ENCODE results near the gene PTPRU.
"Not testable (repeated sequence)": the region's sequence is repeated elsewhere in the genome, so short reads cannot be mapped to it uniquely, and the experiment has no call there.

PTPRU gene

DNA sequence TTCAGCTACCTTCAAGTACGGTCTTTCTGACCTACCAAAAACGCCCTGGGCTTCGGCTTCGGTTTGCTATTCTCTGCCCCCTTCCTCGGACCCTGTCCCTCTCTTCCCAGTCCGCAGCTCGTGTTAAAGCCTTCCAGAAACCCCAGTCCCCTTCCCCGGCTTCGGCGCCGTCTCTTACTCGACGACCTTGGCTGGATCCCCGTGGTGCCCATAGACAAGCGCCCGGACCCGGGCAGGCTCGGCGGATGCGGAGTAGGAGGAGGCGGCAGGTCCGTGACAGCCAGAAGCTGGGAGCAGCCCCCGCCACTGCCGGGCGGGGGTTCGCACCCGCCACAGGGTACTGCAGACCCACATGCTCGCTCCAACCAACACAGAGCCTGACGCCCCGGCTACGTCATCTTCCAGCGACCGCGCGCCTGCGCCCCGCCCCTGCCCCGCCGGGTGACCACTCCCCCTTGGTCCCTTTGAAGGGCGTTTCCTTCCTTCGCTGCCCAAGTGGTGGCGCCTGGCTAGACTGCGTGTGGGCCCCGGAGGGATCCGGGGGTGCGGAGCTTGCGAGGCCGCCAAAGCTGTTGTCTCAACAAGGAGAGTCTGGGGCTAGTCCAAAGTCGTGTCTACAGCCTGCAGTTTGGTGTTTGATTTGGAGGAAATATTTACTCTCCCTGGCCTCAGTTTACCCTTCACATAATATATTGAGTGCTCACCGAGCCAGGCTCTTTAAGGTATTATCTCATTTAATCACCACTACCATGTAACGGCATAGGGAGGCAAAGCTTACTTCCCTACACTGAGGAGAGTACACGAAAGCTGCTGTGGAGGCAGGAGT, 5.6 kb upstream of the PTPRU start, which contains the start of gene MECR:
TSS of gene MECR (minus strand) at position 382 of the 826 bp plus-strand sequence. CDS start at position 354, 28 bp downstream.
- TF ChIP-seq, protein P1, sequence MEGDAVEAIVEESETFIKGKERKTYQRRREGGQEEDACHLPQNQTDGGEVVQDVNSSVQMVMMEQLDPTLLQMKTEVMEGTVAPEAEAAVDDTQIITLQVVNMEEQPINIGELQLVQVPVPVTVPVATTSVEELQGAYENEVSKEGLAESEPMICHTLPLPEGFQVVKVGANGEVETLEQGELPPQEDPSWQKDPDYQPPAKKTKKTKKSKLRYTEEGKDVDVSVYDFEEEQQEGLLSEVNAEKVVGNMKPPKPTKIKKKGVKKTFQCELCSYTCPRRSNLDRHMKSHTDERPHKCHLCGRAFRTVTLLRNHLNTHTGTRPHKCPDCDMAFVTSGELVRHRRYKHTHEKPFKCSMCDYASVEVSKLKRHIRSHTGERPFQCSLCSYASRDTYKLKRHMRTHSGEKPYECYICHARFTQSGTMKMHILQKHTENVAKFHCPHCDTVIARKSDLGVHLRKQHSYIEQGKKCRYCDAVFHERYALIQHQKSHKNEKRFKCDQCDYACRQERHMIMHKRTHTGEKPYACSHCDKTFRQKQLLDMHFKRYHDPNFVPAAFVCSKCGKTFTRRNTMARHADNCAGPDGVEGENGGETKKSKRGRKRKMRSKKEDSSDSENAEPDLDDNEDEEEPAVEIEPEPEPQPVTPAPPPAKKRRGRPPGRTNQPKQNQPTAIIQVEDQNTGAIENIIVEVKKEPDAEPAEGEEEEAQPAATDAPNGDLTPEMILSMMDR (IDR thresholded peaks at IDR 0.05; ENCODE audit: low read depth, low read length): peak; percentile 46
- H3K9me3 ChIP-seq (ENCODE audit: severe bottlenecking): no peaks in the 10 kb centered on the region
- peak within 1 kb of the TSS; percentile 96 for H3K4me3 ChIP-seq (ENCODE audit: low read depth, low read length)
- DNase-seq: peak; percentile 95
- H3K36me3 ChIP-seq: no peaks in the 10 kb centered on the region
- H3K27ac ChIP-seq: peak within 1 kb of the TSS; percentile 78
- no peaks in the 10 kb centered on the region for H3K27me3 ChIP-seq (ENCODE audit: insufficient read depth, low read depth, severe bottlenecking)

DNA sequence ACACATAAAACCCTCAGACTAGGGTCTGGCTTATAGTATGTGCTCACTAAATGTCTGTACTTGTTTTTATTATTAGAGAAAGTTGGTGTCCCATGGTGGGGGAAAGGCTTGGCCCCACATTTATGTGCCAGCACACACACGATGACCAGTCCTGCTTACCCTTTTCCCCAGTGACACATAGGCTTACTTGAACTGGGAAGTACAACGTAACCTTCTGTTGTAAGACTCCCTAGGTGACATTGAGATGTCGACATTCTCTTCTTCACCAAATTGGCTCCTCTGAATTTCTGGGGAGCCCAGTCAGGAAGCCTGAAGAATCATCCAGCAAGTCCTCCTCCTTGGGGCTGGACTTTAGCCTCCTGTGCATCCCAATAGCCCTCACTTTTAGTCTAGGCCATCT, 3.9 kb upstream of the PTPRU start:
- Histone ChIP-seq H3K27me3 (ENCODE audit: insufficient read depth, low read depth, severe bottlenecking) (no peaks in the 10 kb centered on the region), H3K4me3 (ENCODE audit: low read depth, low read length) (no peak overlapping the region), H3K36me3 (no peaks in the 10 kb centered on the region), H3K27ac (no peak overlapping the region), H3K9me3 (ENCODE audit: severe bottlenecking) (no peaks in the 10 kb centered on the region)
- TF ChIP-seq, protein P1 (IDR thresholded peaks at IDR 0.05; ENCODE audit: low read depth, low read length): no peak
- no peak for DNase-seq

DNA sequence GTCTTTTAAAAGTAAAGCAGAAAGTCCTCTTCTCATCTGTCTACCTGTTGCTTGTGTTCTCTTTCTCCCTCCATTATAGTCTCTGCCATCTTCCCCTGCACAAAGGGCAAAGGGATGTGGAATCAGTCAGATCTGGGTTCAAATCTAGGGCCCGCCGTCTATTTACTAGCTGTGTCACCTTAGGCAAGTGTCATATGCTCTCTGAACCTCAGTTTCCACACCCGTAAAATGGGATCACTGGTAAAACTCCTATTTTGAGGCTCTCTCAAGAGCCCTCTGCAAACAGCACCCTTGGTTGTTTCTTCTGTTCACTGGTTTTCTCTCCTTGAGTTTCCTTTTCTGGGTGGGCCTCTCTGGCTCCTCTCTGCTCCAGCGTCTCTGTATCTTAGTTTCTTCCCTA, 2.6 kb upstream of the PTPRU start:
- no peaks in the 10 kb centered on the region for H3K36me3 ChIP-seq
- no peak for DNase-seq
- TF ChIP-seq, protein P1 (IDR thresholded peaks at IDR 0.05; ENCODE audit: low read depth, low read length): no peak
- no peak overlapping the region for H3K4me3 ChIP-seq (ENCODE audit: low read depth, low read length)
- H3K9me3 ChIP-seq (ENCODE audit: severe bottlenecking): no peaks in the 10 kb centered on the region
- H3K27ac ChIP-seq: no peak overlapping the region
- no peaks in the 10 kb centered on the region for H3K27me3 ChIP-seq (ENCODE audit: insufficient read depth, low read depth, severe bottlenecking)

DNA sequence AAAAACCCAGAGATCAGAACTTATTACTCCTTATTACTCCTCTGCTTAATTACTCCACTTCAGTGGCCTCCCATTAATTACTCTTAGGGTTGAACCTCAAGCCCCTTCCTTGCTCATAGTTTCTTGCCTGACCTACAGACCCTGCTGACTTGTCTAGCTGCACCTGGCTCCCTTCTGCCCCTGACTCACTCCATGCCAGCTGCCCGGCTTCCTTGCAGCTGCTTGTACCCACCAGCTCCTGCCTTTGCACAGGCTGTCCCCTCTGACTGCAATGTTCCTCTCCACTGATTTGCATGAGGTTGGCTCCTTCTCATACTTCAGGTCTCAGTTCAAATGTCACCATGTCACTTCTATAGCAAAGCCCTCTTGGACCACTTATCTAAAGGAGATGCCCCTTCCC, 1.9 kb upstream of the PTPRU start:
- H3K36me3 ChIP-seq: no peaks in the 10 kb centered on the region
- DNase-seq: no peak
- no peak overlapping the region for H3K4me3 ChIP-seq (ENCODE audit: low read depth, low read length)
- no peaks in the 10 kb centered on the region for H3K9me3 ChIP-seq (ENCODE audit: severe bottlenecking)
- no peak overlapping the region for H3K27ac ChIP-seq
- no peaks in the 10 kb centered on the region for H3K27me3 ChIP-seq (ENCODE audit: insufficient read depth, low read depth, severe bottlenecking)
- TF ChIP-seq, protein P1 (IDR thresholded peaks at IDR 0.05; ENCODE audit: low read depth, low read length): no peak

DNA sequence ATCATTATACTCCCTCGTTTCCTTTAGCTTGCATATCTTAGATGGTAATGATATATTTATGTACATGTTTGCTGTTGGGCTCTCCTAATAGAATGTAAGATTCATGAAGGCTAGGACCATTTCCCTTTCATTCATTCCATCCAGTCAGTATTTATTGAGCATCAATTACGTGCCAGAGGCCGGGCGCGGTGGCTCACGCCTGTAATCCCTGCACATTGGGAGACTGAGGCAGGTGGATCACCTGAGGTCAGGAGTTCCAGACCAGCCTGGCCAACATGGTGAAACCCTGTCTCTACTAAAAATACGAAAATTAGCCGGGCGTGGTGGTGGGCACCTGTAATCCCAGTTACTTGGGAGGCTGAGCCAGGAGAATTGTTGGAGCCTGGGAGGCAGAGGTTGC, 1.4 kb upstream of the PTPRU start:
- H3K9me3 ChIP-seq (ENCODE audit: severe bottlenecking): not testable (repeated sequence)

DNA sequence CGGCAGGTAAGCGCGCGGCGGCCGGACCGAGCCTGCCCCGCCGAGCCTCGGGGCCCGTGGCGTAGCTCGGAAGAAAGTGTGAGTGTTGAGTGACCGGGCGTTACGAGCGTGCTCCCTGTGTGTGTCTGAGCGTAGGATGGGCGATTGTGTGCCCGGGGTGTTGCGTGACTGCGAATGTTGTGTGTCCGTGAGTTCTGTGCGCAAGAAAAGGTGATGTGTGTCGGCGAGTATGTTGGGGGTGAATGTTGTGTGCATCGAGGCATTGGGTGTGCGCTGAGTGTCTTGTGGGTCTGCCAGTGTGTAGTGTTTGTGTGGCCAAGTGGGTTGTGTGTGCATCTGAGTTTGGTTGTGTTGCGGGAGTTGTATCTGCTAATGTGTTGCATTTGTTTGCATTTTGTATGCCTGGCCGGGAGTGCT, 398 bp downstream of the PTPRU start:
- H3K27me3 ChIP-seq (ENCODE audit: insufficient read depth, low read depth, severe bottlenecking): no peaks in the 10 kb centered on the region
- no peaks in the 10 kb centered on the region for H3K36me3 ChIP-seq
- DNase-seq: no peak
- no peaks in the 10 kb centered on the region for H3K9me3 ChIP-seq (ENCODE audit: severe bottlenecking)
- peak overlapping the region; percentile 86 for H3K4me3 ChIP-seq (ENCODE audit: low read depth, low read length)
- H3K27ac ChIP-seq: peak overlapping the region; percentile 62
- TF ChIP-seq, protein P1 (IDR thresholded peaks at IDR 0.05; ENCODE audit: low read depth, low read length): no peak

More for the DNA sequence above, 1.4 kb upstream of the PTPRU start:
- H3K27ac ChIP-seq; DNase-seq; H3K27me3 ChIP-seq (ENCODE audit: insufficient read depth, low read depth, severe bottlenecking); H3K36me3 ChIP-seq; H3K4me3 ChIP-seq (ENCODE audit: low read depth, low read length): not testable (repeated sequence)
